KMS-11 (cell line): ENCODE measurements around the gene POP5.

ENCODE experiments used
- H2AFZ ChIP-seq: fragments of 200-600 bp; sonication (generic); 2 replicates; pipeline ENCODE4 v1.6.1; 2016; ENCODE audit warnings: antibody characterized with exemption, mixed run types, low read depth
- H3K27ac ChIP-seq: fragments of 200-600 bp; sonication (generic); 2 replicates; pipeline ENCODE4 v1.6.1; 2016; ENCODE audit warnings: mild to moderate bottlenecking, mixed run types
- H3K27me3 ChIP-seq: fragments of 200-600 bp; sonication (generic); 2 replicates; pipeline ENCODE4 v1.6.1; 2017; ENCODE audit warnings: mild to moderate bottlenecking, low read depth, mixed run types, moderate library complexity; ENCODE audit not compliant: insufficient read depth
- H3K36me3 ChIP-seq: fragments of 200-600 bp; sonication (generic); 2 replicates; pipeline ENCODE4 v1.6.1; 2017; ENCODE audit warnings: mild to moderate bottlenecking, mixed run types; ENCODE audit not compliant: insufficient read depth
- H3K4me1 ChIP-seq: fragments of 200-600 bp; sonication (generic); 2 replicates; pipeline ENCODE4 v1.6.1; 2016; ENCODE audit warnings: mild to moderate bottlenecking, low read depth, mixed run types; ENCODE audit not compliant: poor library complexity, severe bottlenecking
- H3K4me2 ChIP-seq: fragments of 200-600 bp; sonication (generic); 2 replicates; pipeline ENCODE4 v1.7.0; 2016; ENCODE audit warnings: mild to moderate bottlenecking, mixed run types
- H3K4me3 ChIP-seq: fragments of 200-600 bp; sonication (generic); IDR thresholded peaks from 2 replicates; pipeline ENCODE4 v1.6.1; 2017; ENCODE audit warnings: low read depth, low read length, mixed read lengths; ENCODE audit not compliant: insufficient read depth
- H3K79me2 ChIP-seq: fragments of 200-600 bp; sonication (generic); 2 replicates; pipeline ENCODE4 v1.6.1; 2016; ENCODE audit warnings: low read depth, mixed run types; ENCODE audit not compliant: insufficient read depth
- H3K9ac ChIP-seq: fragments of 200-600 bp; sonication (generic); 2 replicates; pipeline ENCODE4 v1.6.1; 2016; ENCODE audit warnings: mild to moderate bottlenecking, mixed run types
- H4K20me1 ChIP-seq: fragments of 200-600 bp; sonication (generic); 2 replicates; pipeline ENCODE4 v1.6.1; 2016; ENCODE audit warnings: mild to moderate bottlenecking, mixed run types; ENCODE audit not compliant: insufficient read depth
- CTCF ChIP-seq: fragments of 200-600 bp; sonication (generic); conservative IDR thresholded peaks from 2 replicates; pipeline ENCODE4 v1.6.1; 2017; ENCODE audit warnings: low read depth, mild to moderate bottlenecking, antibody characterized with exemption, low read length, moderate library complexity, mixed read lengths

Gene POP5

DNA sequence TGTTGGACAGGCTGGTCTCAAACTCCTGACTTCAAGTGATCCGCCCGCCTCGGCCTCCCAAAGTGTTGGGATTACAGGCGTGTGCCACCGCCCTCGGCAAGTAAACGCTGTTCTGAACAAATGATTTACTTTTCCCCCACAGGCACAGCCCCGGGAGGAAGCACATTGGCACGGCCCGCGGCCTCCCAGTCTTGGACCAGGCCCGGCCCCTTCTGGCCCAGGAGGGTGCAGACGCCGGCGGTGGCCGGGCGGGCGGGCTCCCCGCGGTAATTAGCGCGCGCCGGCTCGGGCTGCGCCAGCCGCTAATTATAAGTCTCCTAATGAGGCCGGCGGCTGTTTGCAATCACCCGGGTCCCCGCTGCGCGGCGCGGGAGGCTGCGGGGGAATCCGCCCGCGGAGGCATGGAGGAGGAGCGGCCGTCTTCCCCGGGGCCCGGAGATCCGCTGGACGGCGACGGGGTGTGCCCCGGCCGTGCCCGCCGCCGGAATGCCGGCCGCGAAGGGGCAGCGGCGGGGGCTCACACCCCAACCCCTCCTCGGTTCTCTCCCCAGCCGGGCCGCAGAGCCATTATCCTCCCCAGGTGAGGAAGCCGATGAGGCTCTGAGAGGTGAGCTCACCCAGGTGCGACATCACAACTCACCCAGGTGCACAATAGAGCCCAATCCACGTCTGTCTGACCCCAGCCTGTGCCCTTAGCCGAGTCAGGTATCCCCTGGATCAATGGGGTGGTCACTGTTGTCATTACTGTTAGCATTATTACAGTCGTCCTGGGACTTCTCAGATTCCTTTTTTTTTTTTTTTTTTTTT is 3.3 kb upstream of the POP5 start:
- no peaks in the 10 kb centered on the region for H3K36me3 ChIP-seq
- no peaks in the 10 kb centered on the region for H3K27me3 ChIP-seq
- 0 out of 2 replicates have a peak, but pooled peaks have one; percentile 6 for TF ChIP-seq CTCF
- H3K79me2 ChIP-seq, result no peaks in the 10 kb centered on the region
- no peak overlapping the region for H3K9ac ChIP-seq
- no peak overlapping the region for H3K27ac ChIP-seq
- H3K4me3 ChIP-seq, result no peak overlapping the region
- H4K20me1 ChIP-seq, result no peaks in the 10 kb centered on the region
- H2AFZ ChIP-seq, result peak overlapping the region; percentile 47
- peaks cover 19% of the 10 kb centered on the region for H3K4me1 ChIP-seq
- peak overlapping the region; percentile 54 for H3K4me2 ChIP-seq

DNA sequence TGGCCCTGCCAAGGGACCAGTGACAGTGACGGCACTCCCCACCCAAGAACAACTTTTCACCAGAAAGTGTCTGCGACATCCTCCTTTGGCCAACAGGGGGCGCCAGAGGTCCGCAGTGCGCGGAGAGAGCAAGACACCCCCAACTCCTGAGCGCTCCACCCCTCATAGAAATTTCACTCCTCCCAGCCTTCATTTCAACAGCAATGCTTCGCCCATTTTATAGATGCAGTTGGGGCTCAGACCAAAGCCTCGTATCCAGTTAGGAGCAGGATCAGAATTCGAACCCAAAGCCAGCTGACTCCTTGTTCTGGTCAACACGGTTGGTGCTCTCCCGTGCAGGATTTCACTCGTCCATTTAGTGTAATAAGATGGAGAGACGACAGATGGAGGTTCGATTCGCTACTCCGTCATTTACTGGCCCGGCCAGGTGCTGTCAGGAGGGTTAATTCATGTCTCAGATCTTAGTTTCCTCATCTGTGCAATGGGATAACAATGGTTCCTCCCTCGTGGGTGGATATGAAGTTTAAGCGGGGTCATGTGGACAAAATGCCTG is 2.4 kb upstream of the POP5 start:
- H3K79me2 ChIP-seq, result no peaks in the 10 kb centered on the region
- H3K4me3 ChIP-seq, result no peak overlapping the region
- peaks cover 27% of the 10 kb centered on the region for H3K4me1 ChIP-seq
- H3K36me3 ChIP-seq, result no peaks in the 10 kb centered on the region
- no peaks in the 10 kb centered on the region for H3K27me3 ChIP-seq
- no peaks in the 10 kb centered on the region for H4K20me1 ChIP-seq
- peak overlapping the region; percentile 36; the same call in 1 of the 2 replicates for H3K4me2 ChIP-seq
- peak; percentile 87 for TF ChIP-seq CTCF
- H3K27ac ChIP-seq, result no peak overlapping the region
- H3K9ac ChIP-seq, result no peak overlapping the region
- peak overlapping the region; percentile 59 for H2AFZ ChIP-seq

GRCh38 chr12:120581998-120582397 is 796 bp upstream of the POP5 start:
- no peaks in the 10 kb centered on the region for H3K27me3 ChIP-seq
- H3K27ac ChIP-seq, result no peak overlapping the region
- peaks cover 27% of the 10 kb centered on the region for H3K4me1 ChIP-seq
- peak overlapping the region; percentile 76 for H2AFZ ChIP-seq
- H3K36me3 ChIP-seq, result no peaks in the 10 kb centered on the region
- H3K9ac ChIP-seq, result peak overlapping the region; percentile 25; the same call in 1 of the 2 replicates
- TF ChIP-seq CTCF, result no peak
- no peaks in the 10 kb centered on the region for H4K20me1 ChIP-seq
- peak overlapping the region; percentile 53 for H3K4me2 ChIP-seq
- no peaks in the 10 kb centered on the region for H3K79me2 ChIP-seq
- no peak overlapping the region for H3K4me3 ChIP-seq

DNA sequence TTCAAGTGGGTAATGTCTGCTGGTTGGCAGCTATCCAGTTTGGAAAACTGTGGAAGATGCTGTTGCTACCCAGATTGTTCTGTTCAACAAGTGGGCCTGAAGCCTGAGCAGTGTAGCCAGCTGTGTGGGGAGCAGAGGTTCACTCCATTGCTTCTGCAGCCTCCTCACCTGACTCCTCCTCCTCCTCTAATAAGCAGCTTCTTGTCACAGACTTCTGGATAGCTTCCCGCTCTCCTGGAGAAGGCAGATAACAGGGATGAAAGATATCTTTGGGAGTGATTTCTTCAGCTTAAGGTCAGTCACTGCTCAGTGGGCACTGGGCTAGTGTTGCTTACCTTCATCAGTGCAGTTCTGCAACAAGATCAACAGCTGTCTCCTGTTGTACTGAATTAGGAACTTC is 2.0 kb downstream of the POP5 start:
- no peak overlapping the region for H2AFZ ChIP-seq
- no peaks in the 10 kb centered on the region for H3K79me2 ChIP-seq
- no peak overlapping the region for H3K4me2 ChIP-seq
- H3K27ac ChIP-seq, result no peak overlapping the region
- H3K27me3 ChIP-seq, result no peaks in the 10 kb centered on the region
- H3K4me3 ChIP-seq, result no peak overlapping the region
- peaks cover 5% of the 10 kb centered on the region; the same call in 1 of the 2 replicates for H3K36me3 ChIP-seq
- H3K4me1 ChIP-seq, result peaks cover 27% of the 10 kb centered on the region
- no peak overlapping the region for H3K9ac ChIP-seq
- TF ChIP-seq CTCF, result no peak
- H4K20me1 ChIP-seq, result no peaks in the 10 kb centered on the region
